ENCODE measurements around the gene CMSS1.

DNA sequence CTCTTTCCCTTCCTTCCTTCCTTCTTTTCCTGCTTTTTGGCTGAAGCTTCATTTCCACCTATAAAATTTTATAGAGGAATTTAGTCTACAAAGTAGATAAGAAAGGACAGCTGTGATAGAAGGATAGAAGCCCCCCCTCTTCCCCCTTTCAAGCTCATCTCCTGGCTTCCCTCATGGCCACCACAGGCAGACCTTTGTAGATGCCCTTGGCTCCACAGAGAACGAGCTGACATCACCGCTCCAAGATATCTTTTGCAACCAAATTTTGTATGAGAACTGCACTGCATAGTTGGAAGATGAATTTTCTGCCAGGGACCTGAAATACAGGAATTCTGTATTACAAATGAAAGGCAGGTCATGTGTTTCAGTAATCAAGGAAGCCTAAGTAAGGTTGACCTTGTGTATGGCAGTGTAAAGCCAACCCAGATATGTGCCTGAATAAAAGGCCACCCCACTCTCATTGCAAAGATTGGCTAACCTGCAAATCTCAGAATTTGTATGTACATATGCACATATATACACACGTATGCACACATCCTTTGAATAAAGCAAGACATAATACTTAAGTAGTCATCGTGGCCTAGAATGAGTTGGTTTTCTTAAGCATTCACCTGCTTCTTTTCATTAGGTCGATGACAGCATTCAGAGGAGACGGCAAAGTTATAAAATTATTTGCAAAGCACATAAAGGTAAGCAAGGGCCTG, 353.7 kb downstream of the CMSS1 start:
- TF ChIP-seq EP300 (IDR thresholded peaks at IDR 0.05; ENCODE audit: low read depth) (no peak), POLR2A (IDR thresholded peaks at IDR 0.05) (no peak)
- TF ChIP-seq, protein P1, sequence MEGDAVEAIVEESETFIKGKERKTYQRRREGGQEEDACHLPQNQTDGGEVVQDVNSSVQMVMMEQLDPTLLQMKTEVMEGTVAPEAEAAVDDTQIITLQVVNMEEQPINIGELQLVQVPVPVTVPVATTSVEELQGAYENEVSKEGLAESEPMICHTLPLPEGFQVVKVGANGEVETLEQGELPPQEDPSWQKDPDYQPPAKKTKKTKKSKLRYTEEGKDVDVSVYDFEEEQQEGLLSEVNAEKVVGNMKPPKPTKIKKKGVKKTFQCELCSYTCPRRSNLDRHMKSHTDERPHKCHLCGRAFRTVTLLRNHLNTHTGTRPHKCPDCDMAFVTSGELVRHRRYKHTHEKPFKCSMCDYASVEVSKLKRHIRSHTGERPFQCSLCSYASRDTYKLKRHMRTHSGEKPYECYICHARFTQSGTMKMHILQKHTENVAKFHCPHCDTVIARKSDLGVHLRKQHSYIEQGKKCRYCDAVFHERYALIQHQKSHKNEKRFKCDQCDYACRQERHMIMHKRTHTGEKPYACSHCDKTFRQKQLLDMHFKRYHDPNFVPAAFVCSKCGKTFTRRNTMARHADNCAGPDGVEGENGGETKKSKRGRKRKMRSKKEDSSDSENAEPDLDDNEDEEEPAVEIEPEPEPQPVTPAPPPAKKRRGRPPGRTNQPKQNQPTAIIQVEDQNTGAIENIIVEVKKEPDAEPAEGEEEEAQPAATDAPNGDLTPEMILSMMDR (IDR thresholded peaks at IDR 0.05), result no peak
